NT2/D1 (cell line): Measurements from ENCODE around the gene CAPN15.

Experiments
- YY1 ChIP-seq: IDR thresholded peaks from 2 replicates; pipeline ENCODE4 v1.6.1; 2011; ENCODE audit not compliant: insufficient read length, insufficient read depth
- ZNF274 ChIP-seq: IDR thresholded peaks from 2 replicates; pipeline ENCODE4 v1.6.1; 2011; ENCODE audit warnings: mild to moderate bottlenecking, low read depth, low read length

GRCh38 chr16:561957-562938, 34.7 kb downstream of the CAPN15 start:
- TF ChIP-seq YY1 (no peak), ZNF274 (no peak)
